GM23338 (cell line): ENCODE data around the gene ZFAND6.

Experiments
- CREB1 ChIP-seq: fragments of 250-450 bp; sonication (Bioruptor Pico); IDR thresholded peaks from 2 replicates; pipeline ENCODE4 v1.5.0; 2020; ENCODE audit warnings: low read depth, mild to moderate bottlenecking, moderate library complexity
- ETS1 ChIP-seq: IDR thresholded peaks from 2 replicates; pipeline ENCODE4 v1.6.1; 2016; ENCODE audit warnings: antibody characterized with exemption
- EZH2 ChIP-seq: fragments of 200-600 bp; sonication (generic); IDR thresholded peaks from one replicate; pipeline ENCODE4 v1.8.0; 2017; ENCODE audit warnings: antibody characterized with exemption, mild to moderate bottlenecking, low read depth; ENCODE audit not compliant: unreplicated experiment
- EZH2phosphoT487 ChIP-seq: fragments of 200-600 bp; sonication (generic); IDR thresholded peaks from one replicate; pipeline ENCODE4 v1.8.1; 2018; ENCODE audit warnings: antibody characterized with exemption; ENCODE audit not compliant: unreplicated experiment
- JUNB ChIP-seq: IDR thresholded peaks from one replicate; pipeline ENCODE4 v1.6.1; 2016; ENCODE audit warnings: antibody characterized with exemption; ENCODE audit not compliant: unreplicated experiment
- NANOG ChIP-seq: IDR thresholded peaks from 2 replicates; pipeline ENCODE4 v1.6.1; 2016; ENCODE audit warnings: antibody characterized with exemption, borderline replicate concordance
- POLR2AphosphoS5 ChIP-seq: IDR thresholded peaks from 2 replicates; pipeline ENCODE4 v1.6.1; 2016; ENCODE audit warnings: antibody characterized with exemption, low read depth
- REST ChIP-seq: IDR thresholded peaks from one replicate; pipeline ENCODE4 v1.6.1; 2018; ENCODE audit warnings: antibody characterized with exemption; ENCODE audit not compliant: unreplicated experiment
- ZNF114 ChIP-seq: fragments of 250-450 bp; sonication (Bioruptor Pico); IDR thresholded peaks from 2 replicates; pipeline ENCODE4 v1.5.0; 2020; ENCODE audit warnings: mild to moderate bottlenecking, moderate library complexity
- TF ChIP-seq, protein P1 (sequence below), 2 experiments: fragments of 200-600 bp in 1 of 2; sonication (generic) in 1 of 2; conservative IDR thresholded peaks; 2 replicates each; pipeline versions ENCODE4 v1.5.1 to v1.6.1; 2016 to 2017; ENCODE audit warnings: antibody characterized with exemption in 2 of 2, low read depth in 2 of 2, mild to moderate bottlenecking in 2 of 2, moderate library complexity in 1 of 2

DNA sequence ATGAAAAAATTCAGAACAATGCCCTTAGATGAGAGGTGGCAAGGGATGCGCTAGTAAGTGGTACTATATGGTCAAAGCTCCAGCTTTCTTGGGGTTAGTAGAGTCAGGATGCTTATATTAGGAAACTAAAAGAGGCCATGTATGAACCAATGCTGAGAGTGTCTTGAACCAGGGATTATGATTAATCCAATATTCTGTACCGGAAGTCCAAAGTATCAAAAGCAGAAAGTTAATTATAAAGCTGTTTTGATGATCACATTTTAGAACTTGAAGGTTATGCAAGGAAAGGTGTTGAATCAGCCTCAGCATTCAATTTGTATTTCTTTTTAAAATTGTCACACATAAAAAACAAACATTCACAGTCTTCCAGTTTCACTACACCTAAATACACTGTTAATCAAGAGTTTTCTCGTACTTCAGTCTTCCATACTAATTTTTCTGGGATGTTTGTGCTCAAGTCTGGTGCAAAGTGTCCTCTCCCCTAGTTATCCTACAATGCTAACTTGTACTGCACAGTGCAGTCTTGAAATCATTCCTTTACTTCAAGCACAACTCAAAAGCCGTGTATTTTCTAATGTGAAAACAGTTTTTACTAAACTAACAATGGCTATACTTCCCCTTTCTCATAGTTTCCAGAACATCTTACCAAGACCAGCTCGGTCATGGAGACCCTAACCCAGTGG is 82.6 kb downstream of the ZFAND6 start:
- TF ChIP-seq EZH2 (no peak), CREB1 (no peak), POLR2AphosphoS5 (no peak), EZH2phosphoT487 (no peak), ETS1 (no peak), REST (no peak), ZNF114 (no peak), JUNB (no peak), NANOG (no peak)
- TF ChIP-seq, protein P1, sequence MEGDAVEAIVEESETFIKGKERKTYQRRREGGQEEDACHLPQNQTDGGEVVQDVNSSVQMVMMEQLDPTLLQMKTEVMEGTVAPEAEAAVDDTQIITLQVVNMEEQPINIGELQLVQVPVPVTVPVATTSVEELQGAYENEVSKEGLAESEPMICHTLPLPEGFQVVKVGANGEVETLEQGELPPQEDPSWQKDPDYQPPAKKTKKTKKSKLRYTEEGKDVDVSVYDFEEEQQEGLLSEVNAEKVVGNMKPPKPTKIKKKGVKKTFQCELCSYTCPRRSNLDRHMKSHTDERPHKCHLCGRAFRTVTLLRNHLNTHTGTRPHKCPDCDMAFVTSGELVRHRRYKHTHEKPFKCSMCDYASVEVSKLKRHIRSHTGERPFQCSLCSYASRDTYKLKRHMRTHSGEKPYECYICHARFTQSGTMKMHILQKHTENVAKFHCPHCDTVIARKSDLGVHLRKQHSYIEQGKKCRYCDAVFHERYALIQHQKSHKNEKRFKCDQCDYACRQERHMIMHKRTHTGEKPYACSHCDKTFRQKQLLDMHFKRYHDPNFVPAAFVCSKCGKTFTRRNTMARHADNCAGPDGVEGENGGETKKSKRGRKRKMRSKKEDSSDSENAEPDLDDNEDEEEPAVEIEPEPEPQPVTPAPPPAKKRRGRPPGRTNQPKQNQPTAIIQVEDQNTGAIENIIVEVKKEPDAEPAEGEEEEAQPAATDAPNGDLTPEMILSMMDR (conservative IDR thresholded peaks at IDR 0.05; ENCODE audit: low read depth in 2 of 2) = no peak
